NCI-H2107 treated with DMSO at 0.1 percent for 48 hours (cell line): ENCODE measurements around the gene ZFHX3.

Experiments used
- DNase-seq: peaks from one replicate; lab custom pipeline; 2025; ENCODE audit not compliant: unreplicated experiment; lab: John Stamatoyannopoulos, UW

ZFHX3 gene

DNA sequence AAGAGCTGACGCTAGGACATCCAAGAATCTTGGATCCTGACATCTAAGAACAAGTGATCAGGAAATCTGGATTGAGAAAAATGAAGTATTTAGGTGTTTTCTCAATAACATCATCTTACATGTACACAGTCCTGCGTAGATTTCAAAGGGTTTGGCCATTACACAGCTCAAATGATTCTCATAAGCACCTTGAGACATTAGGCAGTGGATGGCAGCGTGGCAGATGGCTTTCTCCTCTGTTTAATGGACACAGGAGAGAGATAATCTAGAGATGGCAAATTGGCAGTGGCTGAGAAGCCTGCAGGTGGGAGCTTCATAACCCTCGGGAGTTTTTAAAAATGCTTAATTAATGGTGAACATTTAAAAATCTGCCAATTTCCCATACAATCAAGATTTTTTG is 137.5 kb downstream of the ZFHX3 start:
- DNase-seq, result no peak

DNA sequence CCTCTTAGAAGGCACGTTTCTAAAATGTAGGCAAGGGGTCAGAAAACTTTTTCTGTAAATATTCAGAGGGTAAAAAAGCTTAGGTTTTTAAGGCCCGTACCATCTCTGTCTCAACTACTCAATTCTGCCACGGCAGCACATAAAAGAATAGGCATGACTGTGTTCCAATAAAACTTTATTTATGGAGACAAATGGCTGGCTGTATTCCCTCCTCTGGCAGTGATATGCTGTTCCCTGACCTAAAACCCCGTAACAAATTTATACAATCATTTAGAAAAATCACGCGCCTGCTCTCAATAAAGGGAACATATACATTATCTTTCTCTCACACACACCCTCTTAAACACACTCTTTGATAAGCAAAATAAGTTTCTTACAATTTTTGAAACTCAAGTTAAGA is 138.7 kb downstream of the ZFHX3 start:
- DNase-seq, result no peak

DNA sequence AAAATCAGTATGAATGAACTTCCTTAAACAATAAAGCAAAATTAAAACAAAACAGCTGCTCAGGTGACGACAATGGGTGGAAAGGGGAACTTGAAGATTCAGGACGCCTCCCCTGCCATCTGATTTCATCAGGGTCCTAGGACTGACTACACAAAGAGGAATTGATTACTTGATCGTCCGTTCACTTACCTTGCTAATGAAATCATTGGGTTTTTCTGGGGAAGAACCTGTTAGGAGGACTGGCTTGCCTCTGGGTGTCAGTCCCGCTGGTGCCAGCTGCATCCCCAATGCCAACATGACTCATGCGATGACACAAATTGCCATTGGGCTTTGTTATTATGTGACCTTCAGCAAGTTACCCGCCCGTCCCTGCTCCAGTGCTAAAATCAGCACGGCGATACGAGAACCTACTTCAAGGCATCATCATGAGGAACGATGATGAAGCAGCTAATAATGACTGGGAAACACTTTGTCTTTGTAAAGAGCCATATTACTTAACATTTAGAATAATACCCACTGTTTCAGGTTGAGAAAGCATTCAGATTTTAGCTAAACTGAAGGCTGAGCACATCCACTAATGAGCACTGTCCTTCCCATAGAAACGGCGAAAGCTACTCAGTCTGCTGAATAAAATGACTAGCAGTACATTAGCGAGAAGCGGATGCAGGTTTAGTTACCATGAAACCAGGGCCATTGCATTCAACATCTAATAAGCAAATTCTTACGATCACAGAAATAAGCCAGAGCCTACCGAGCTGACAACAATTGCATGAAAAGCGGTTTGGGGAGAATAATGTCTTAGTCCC is 139.4 kb downstream of the ZFHX3 start:
- DNase-seq, result no peak

DNA sequence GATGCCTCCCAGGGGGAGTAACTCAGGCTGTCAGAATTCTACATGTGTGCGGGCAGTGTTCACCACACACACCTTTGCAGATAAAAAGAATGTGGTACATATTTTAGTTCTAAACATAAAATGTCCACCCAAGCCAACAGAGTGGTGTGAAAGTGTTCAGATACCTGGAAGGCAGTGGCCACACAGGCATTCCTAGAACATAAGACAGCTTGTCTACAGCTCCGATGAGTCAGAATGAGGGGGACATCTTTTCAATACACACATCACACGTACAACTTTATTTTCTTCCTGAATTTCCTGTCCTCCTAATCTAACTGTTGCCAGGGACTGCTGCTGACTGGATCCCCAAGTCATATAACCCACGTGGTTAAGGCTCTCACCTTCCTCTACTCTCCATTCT is 142.3 kb downstream of the ZFHX3 start:
- DNase-seq, result no peak

DNA sequence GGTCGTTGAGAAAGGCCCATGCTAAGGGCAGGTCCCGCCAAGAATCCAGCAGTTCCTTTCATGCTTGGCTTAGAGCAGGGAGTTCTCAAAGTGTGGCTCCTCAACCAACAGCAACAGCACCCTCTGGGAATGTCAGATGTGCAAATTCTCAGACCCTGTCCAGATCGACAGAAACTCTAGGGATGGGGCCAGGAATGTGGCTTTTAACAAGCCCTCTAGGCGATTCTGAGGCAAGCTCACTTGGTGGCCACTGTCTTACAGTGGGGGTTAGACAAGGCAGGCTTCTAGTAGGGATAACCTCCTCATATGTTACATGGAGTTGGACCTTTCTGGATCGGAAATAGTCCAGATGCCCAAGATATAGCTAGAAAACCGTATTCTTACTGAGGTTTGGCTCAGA is 144.8 kb downstream of the ZFHX3 start:
- no peak for DNase-seq

DNA sequence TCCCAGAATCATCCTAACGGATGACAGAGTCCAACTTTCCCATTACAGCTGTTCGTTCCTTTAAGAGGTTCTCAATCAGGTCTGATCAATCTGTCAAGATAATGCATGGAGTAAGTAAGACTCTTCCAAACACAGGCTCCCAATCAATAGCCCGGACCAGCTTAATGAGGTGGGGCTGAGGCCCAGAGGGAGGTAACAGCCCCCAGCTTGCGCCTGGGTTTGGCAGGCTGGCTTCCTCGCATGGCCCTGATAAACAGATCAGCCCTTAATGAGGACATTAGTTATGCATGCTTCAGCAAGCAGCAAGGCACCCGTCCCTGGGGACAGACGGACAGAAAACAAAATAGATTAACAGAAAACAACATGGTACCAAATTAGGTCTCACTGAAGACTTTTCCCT is 145.7 kb downstream of the ZFHX3 start:
- DNase-seq, result no peak

DNA sequence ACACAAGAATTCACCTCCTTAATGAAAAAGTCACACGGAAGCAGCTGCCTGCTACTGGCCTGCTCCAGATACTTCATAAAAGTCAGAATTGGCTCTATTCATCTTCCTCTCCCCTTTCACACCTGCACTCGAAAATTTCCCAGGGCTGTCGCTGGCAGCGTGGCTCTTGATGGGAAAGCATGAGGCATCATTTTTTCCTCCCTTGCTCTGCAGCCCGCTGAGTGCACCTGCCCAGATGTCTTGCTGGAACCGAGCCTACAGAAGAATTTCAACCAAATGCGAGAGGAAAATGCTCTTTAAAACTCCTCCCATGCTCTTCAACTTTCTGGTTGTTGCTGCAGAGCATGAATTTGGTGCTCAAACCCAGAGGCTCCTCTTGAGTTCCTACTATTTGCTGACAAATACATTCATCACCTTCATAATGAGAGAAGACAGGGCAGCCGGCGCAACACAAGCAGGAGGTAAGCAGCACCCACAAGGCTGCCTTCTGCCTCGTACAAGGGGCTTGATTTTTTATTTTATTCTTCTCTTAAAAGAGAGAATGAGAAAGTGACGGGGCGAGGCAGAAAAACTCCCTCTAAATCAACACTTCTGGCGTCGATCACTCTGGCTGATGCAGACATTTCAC is 146.8 kb downstream of the ZFHX3 start:
- DNase-seq, result peak; percentile 24

DNA sequence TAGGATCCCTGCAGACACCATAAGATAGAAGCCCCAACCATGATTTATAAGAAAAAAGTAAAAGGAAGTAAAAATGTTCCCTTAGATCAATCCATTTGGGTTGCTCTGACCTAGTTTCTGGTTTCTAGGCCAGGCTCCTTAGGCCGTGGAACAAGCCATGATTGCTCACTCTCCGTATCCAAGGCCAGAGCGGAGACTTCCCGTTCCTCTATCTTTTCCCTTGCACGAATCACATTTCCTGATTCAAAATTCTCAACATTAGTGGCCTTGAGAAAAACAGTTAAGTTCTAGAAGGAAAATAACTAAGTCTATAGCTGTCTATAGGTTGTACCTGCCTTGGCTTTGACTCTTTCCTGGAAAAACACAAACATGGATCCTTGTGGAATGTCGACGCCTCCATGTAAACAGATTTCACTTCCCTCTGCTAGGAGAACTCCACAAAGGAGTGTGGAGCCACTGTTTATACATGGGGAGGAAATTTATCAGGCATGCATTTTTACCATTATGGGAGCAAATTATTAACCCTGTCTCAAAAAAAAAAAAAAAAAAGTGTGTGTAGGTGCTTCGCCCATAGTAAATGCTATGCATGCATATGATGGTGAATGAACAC is 149.6 kb downstream of the ZFHX3 start:
- no peak for DNase-seq

DNA sequence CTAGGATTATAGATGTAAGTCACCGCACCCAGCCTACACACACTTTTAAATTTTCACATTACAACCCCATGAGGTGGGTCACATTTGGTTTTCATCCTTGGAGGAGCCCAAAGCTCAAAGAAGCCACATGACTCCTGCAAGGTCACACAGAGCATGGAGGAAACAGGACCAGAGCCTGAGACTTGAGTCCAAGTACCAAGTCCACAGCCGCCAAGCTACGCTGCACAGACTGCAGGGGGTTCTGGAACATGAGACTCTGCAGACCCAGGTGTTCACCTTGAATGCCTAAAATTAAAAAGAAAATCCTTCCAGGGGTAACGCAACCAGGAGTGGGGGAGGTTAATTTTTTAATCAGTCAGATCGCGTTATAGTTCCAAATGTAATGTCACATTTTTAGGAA is 150.2 kb downstream of the ZFHX3 start:
- no peak for DNase-seq

DNA sequence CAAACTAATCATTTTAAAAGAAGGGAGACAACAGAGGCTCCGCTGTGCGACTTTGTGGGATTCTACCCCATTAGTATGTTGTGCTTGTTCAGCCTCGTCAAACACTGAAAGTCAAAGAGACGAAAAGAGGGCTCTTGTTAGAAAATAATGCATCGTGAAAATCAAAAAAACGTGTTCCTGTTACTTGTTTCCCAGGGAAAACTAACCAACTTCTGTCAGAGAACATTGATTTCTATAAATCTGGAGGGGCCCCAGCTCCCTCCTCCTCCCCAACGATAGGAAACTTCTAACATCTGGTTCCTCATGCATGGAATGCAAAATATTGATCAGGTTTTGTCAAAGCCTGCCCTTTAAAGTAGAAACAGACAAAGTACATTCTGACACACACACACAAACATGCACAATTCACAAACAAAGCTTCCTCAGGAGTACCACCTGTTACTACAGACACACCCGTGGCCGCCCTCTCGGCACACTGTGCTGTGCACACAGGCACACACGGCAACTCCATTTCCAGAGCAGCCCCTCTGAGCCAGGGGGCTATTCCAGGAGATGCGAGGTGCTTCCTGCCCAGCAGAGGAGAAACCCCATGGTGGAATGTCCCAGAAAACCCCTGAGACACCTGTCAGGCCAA is 151.3 kb downstream of the ZFHX3 start:
- DNase-seq, result no peak

DNA sequence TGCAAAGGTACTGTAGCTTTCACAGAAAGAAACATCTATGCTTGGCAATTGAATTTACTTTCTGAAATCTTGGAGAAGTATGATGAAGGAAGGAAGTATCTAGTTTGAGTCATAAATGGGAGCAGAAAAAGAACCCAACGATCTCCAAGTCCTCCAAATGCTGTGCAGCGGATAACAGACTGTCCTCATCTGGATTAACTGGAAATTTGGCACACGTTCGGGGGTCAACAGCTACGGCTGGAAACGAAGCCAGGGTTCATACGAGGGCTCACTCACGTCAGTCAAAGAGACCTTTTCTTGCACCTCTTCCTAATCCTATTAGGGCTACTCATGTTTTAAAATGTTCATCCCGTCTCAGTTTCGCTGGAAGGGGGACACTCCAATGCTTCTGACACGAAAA is 152.0 kb downstream of the ZFHX3 start:
- DNase-seq, result no peak

DNA sequence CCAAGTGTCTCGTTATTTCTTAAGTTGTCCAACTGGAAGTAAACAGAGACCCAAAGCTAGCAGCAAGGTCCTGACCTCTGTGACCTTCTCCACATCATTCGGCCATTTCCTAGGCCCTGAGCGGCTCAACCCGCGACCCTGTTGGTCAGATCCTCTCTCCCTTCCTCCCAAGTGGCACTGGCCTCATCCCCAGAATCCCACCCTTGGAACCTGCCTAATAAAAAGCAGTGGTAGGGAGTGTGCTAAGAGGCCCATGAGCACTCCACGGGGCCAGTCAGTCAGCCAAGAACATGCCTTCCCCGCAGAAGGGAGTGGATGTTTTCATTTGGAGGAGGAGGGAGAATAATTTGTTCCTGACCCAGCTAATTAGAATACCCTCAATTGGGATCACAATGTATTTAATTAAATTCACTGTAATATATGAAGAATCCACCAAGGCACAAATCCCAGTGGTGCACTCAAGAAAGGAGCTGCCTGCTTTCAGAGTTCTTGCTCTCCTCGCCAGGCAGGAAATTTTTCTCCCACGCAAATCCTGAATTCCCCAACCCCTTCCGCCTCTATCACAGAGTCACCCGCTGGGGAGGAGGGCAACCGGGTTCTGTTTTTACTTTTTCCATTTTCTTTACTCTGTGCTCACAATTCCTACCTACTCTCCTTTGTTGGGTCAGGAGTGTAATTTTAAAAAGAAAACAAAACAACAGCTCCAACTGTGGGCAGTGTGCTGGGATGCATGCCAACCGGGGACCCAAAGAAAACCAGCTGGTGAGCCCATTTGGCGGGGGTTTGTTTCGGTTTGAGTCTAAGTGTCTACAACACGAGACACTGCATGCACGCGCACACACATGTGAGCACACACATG is 153.4 kb downstream of the ZFHX3 start:
- no peak for DNase-seq

DNA sequence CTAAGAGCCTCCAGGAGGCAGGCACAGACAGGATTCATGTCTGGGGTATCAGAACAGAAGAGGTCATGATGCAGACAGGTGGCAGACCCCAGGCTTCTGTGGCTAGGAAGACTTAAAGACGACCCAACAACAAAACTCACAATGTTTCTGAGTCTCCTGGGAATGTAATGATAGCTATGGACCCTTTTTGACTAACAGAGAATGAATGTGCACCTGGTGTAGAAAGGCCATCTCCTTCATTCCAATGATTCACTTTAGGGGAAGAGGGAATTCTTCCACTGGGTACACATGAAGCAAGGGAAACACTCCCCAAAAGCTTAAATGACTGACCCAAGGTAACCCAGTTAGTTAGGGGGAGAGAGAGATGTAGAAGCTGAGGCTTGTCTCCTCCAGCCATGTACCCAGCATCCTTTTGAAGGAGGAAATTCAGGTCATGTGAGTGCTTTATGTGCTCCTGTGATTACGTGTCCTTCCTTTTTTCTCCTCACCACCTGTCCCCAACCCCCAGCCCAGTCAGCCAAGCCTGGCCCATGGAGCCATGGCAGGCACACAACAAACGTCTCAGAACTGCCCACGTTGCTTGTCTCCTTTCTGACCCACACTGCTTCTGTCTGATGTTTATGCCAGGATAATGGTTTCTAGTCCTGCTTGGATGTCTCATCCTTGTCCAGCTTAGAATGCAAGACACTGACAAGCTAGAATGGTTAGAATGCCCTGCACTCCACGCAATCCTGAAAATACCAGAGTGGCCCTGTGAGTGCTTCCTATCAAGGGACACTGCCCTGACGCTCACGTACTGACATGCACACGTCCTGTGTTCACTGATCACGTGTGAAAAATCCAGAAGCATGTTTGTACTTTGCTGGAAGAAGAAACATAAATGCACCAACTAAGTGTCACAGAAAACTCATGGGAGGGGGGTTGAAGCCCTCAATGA is 156.4 kb downstream of the ZFHX3 start:
- no peak for DNase-seq

DNA sequence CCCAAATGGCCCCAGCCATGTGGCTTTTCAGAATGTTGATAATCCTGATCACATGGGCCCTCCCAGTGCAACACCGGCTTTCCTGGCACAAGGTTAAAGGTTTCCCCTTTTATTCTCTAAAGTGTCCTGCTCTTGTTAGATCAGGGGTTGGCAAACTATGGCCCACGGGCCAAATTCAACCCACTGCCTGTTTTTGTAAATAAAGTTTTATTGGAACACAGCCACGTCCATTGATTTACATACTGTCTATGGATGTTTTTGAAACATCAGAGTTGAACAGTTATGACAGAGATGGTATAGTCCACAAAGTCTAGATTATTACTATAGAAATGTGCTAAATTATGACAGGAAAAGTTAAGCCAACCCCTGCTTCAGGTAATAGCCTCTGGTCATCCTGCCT is 157.3 kb downstream of the ZFHX3 start:
- DNase-seq, result no peak

DNA sequence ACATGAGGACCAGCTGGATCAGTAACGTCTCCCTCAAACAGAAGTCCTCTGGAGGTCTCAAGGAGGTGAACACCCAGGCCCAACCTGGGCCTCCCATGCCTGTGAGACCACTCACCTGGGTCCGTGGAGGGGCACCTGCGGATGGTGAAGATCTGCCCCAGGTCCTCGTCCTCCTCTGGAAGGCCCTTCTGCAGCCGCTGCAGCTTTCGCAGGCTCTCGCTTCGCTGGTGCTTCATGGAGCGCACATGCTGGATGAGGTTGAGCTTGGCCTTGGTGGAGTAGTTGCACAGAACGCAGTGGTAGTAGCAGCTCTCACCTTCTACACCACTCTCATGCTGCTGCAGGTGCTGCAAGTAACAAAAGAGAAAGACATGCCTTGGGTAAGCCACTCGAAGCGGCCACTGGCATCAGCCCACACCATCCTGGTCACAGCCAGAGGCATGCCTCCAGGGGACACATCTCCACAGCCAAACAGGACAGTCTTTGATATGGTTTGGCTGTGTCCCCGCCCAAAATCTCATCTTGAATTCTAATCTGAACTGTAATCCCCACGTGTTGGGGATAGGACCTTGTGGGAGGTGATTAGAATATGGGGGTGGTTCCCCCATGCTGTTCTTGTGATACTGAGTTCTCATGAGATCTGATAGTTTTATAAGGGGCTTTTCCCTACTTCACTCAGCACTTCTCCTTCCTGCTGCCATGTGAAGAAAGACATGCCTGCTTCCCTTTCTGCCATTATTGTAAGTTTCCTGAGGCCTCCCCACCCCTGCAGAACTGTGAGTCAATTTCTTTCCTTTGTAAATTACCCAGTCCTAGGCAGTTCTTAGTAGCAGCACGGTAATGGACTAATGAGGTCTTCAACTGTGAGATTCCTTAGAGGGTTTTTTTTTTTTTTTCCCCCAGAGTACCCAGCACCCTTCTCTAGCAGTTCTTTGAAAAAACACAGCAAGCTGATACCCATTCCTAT is 158.0 kb downstream of the ZFHX3 start:
- DNase-seq, result no peak

DNA sequence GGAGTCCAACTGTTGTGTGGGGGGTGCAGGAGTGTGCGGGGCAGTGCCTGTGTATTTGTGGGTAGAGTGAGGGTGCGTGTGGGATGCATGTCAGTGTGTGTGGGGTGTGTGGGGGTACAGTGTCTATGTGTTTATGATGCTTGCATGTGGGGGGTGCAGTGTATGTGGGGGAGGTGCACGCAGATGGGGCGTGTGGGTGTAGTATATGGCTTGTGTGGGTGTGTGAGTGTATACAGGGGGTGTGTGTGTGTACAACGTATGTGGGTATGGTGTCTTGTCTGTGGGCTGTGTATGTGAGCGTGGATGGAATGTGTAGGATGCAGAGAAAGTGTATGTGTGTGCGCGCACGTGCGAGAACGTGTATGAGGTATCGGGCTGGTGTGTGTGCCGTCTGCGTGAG is 160.4 kb downstream of the ZFHX3 start:
- DNase-seq, result no peak

DNA sequence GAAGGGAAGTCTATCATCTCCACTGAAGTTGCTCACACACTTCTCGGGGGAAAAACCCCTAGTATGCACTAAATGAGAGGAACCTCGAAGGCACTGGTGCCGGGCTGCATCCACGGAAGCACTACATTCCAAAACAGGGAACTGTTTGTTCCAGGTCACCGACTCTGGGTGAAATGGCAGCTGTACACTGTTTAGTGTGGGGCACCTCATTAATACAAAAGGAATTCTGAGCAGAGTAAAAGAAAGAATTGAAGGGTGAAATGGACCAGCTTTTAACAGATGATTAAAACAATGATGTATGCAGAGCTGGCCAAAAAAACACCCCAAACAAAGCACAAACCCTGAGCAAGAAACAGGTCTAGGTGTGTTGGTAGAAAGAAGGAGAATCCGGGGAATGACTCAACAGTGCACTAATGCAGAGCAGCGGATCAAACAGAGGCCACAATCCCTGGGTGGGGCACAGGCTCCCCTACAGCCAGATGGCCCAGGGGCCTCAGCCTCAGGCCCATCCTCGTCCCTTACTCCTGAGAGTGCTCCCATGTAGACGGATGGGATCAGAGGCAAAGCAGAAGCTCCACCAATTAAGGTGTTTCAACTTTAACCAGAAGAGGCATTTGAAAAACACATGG is 161.5 kb downstream of the ZFHX3 start:
- no peak for DNase-seq

DNA sequence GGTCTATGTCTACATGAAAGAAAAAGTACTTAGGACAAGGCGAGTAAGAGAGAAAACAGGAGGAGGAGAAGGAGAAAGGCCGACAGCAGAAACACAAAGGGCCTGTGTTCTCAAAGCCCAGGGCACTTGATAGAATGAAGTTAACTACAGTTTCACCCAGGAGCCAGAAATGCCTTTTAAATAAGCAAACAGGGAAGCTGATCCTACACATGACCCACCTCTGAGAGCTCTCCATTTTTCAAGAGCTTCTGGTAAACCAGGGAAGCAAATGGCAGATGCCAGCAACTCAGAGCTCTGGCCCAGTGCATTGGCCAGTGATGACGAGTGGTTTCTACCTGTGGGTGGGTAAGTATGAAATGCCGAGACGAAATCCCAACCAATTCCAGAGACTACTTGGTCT is 163.4 kb downstream of the ZFHX3 start:
- peak; percentile 89 for DNase-seq
